Activated naive CD4-positive, alpha-beta T cell treated with anti-CD3 and anti-CD28 coated beads, Interleukin-2, amount 50 U/mL, for 72 hours (primary cell): ENCODE results near the gene CLCF1. TPM values are rescaled to one million over a fixed set of nuclear protein-coding genes. Genes with fewer than 3 reads are reported as not detected.

Source experiments
- ATAC-seq, 2 donors: fragments of 150-1000 bp; cut with Tn5 transposase; 2 replicates each; pipeline ENCODE4 v1.10.0; 2021; ENCODE audit warnings: mild to moderate bottlenecking in 2 of 2, moderate library complexity in 2 of 2
- DNase-seq, 2 donors: peaks; one replicate each; pipeline ENCODE4 v3.0.0; 2021 to 2022; ENCODE audit warnings: low spot score in 2 of 2
- H3K27ac Mint-ChIP-seq, 2 donors: one replicate each; pipeline ENCODE4 v1.8.0; 2022; ENCODE audit warnings: mild to moderate bottlenecking in 2 of 2, mixed read lengths in 2 of 2
- H3K36me3 Mint-ChIP-seq, 2 donors: one replicate each; pipeline ENCODE4 v1.8.0; 2022; ENCODE audit warnings: mixed read lengths in 2 of 2
- H3K9me3 Mint-ChIP-seq, 2 donors: one replicate each; pipeline ENCODE4 v1.8.0; 2022; ENCODE audit warnings: mixed read lengths in 2 of 2
- total RNA-seq, 2 donors: library from RNA; stranded (reverse); gene quantifications; one replicate each; pipeline ENCODE4 v1.2.3, GENCODE V29; 2022

Gene CLCF1
- total RNA-seq, 2 donors from 2014 or later = 0.89 TPM; not detected in 1

- no peaks in the 10 kb centered on the region for H3K36me3 Mint-ChIP-seq
- no peak for ATAC-seq
These were observed 14.1 kb upstream of the CLCF1 start for GRCh38 chr11:67387518-67387917.

GRCh38 chr11:67387069-67387468 lies 13.7 kb upstream of the CLCF1 start:
- Mint-ChIP-seq H3K9me3 (no peaks in the 10 kb centered on the region), H3K36me3 (no peaks in the 10 kb centered on the region), H3K27ac (no peak overlapping the region)
- DNase-seq (no peak), ATAC-seq (no peak)

More at GRCh38 chr11:67387518-67387917, 14.1 kb upstream of the CLCF1 start:
- Mint-ChIP-seq H3K9me3 (no peaks in the 10 kb centered on the region), H3K27ac (no peak overlapping the region)
- DNase-seq = no peak

GRCh38 chr11:67384851-67385366 lies 11.5 kb upstream of the CLCF1 start:
- ATAC-seq (no peak), DNase-seq (no peak)
- Mint-ChIP-seq H3K36me3 (no peaks in the 10 kb centered on the region), H3K9me3 (no peaks in the 10 kb centered on the region), H3K27ac (peak overlapping the region in 1 of 2 donors; percentile 22)

- Mint-ChIP-seq H3K27ac (no peak overlapping the region), H3K9me3 (no peaks in the 10 kb centered on the region), H3K36me3 (no peaks in the 10 kb centered on the region)
- ATAC-seq = peak; percentile 93 to 95
- DNase-seq = peak; percentile 82 to 86
These were observed 9.1 kb upstream of the CLCF1 start for GRCh38 chr11:67382276-67383136.

- no peak for DNase-seq
- Mint-ChIP-seq H3K36me3 (no peaks in the 10 kb centered on the region), H3K27ac (peak overlapping the region in 1 of 2 donors; percentile 59), H3K9me3 (no peaks in the 10 kb centered on the region)
- no peak for ATAC-seq
These were observed 8.0 kb upstream of the CLCF1 start for GRCh38 chr11:67381244-67381972.

GRCh38 chr11:67379061-67380058 lies 6.0 kb upstream of the CLCF1 start:
- no peak overlapping the region for H3K27ac Mint-ChIP-seq
- no peaks in the 10 kb centered on the region for H3K36me3 Mint-ChIP-seq
- DNase-seq (no peak), ATAC-seq (no peak)
- no peaks in the 10 kb centered on the region for H3K9me3 Mint-ChIP-seq

GRCh38 chr11:67378544-67378943 lies 5.1 kb upstream of the CLCF1 start:
- Mint-ChIP-seq H3K9me3 (no peaks in the 10 kb centered on the region), H3K36me3 (no peaks in the 10 kb centered on the region), H3K27ac (no peak overlapping the region)
- no peak for ATAC-seq
- no peak for DNase-seq

GRCh38 chr11:67376873-67377808 lies 3.7 kb upstream of the CLCF1 start:
- Mint-ChIP-seq H3K27ac (no peak overlapping the region), H3K36me3 (no peaks in the 10 kb centered on the region), H3K9me3 (no peaks in the 10 kb centered on the region)
- no peak for DNase-seq
- no peak for ATAC-seq

GRCh38 chr11:67376063-67376820 lies 2.8 kb upstream of the CLCF1 start:
- ATAC-seq (no peak), DNase-seq (no peak)
- H3K27ac Mint-ChIP-seq = no peak overlapping the region
- H3K9me3 Mint-ChIP-seq = no peaks in the 10 kb centered on the region
- no peaks in the 10 kb centered on the region for H3K36me3 Mint-ChIP-seq

- ATAC-seq (no peak), DNase-seq (no peak)
- Mint-ChIP-seq H3K36me3 (no peaks in the 10 kb centered on the region), H3K9me3 (no peaks in the 10 kb centered on the region), H3K27ac (no peak overlapping the region)
These were observed 2.1 kb upstream of the CLCF1 start for GRCh38 chr11:67375320-67376055.

GRCh38 chr11:67374571-67375281 lies 1.3 kb upstream of the CLCF1 start:
- H3K9me3 Mint-ChIP-seq = no peaks in the 10 kb centered on the region
- ATAC-seq (no peak), DNase-seq (no peak)
- no peak overlapping the region for H3K27ac Mint-ChIP-seq
- no peaks in the 10 kb centered on the region for H3K36me3 Mint-ChIP-seq

GRCh38 chr11:67373648-67374570 lies 511 bp upstream of the CLCF1 start:
- Mint-ChIP-seq H3K36me3 (no peaks in the 10 kb centered on the region), H3K9me3 (no peaks in the 10 kb centered on the region), H3K27ac (peak overlapping the region in 1 of 2 donors; percentile 21)
- peak; percentile 59 to 80 for ATAC-seq
- peak; percentile 54 to 78 for DNase-seq
